Gastroesophageal sphincter (tissue), 3 donors: ENCODE data around the gene FLRT2.

ENCODE experiments used
- EP300 ChIP-seq: sonication (generic); formaldehyde crosslinking; IDR thresholded peaks from one replicate; pipeline ENCODE4 v1.6.1; 2017; ENCODE audit warnings: antibody characterized with exemption, mild to moderate bottlenecking
- TF ChIP-seq, protein P1 (sequence below), 4 experiments: fragments of 200-600 bp in 2 of 4; fragments of 450-650 bp in 2 of 4; sonication (generic) in 1 of 4; IDR thresholded peaks; one replicate each; pipeline ENCODE4 v1.5.1; 2017 to 2019; ENCODE audit warnings: antibody characterized with exemption in 4 of 4, mild to moderate bottlenecking in 2 of 4, moderate library complexity in 2 of 4

DNA sequence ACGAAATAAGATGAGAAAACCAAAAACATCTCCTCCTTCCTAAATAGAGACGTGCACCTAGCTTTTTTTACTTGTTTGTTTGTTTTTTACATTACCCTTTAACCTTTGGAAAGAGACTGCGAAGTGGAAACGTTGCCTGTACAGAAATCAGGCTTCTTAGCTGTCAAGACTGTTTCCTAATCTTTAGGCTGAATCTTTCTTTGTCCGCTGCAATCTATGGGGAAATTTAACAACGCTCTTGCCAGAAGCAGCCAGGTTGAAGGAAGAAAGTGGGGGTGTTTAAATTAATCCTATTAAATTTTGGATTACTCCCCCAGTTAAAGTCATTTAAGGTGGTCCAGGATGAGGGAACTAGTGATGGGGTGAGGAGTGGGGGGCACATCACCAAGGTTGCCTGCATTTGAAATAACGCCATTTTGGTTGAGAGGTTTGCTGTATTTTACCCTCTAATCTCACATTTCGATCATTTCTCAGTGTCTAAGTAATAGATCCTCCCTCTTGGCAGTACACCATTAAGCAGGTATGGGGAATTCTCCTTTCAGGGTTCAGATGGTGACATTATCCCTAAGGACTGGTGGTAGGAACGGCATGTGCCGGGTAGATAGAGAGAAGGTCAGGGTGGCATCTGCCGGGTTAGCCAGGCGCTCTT is 2.6 kb downstream of the FLRT2 start:
- TF ChIP-seq, protein P1, sequence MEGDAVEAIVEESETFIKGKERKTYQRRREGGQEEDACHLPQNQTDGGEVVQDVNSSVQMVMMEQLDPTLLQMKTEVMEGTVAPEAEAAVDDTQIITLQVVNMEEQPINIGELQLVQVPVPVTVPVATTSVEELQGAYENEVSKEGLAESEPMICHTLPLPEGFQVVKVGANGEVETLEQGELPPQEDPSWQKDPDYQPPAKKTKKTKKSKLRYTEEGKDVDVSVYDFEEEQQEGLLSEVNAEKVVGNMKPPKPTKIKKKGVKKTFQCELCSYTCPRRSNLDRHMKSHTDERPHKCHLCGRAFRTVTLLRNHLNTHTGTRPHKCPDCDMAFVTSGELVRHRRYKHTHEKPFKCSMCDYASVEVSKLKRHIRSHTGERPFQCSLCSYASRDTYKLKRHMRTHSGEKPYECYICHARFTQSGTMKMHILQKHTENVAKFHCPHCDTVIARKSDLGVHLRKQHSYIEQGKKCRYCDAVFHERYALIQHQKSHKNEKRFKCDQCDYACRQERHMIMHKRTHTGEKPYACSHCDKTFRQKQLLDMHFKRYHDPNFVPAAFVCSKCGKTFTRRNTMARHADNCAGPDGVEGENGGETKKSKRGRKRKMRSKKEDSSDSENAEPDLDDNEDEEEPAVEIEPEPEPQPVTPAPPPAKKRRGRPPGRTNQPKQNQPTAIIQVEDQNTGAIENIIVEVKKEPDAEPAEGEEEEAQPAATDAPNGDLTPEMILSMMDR (IDR thresholded peaks at IDR 0.05) = no peak
- no peak for TF ChIP-seq EP300
